AG20443 (cell line): ENCODE measurements around the gene POU2AF1.
"Not testable (repeated sequence)": the region's sequence is repeated elsewhere in the genome, so short reads cannot be mapped to it uniquely, and the experiment has no call there.

ENCODE experiments used
- DNase-seq: peaks from one replicate; pipeline ENCODE4 v3.0.0; 2012; ENCODE audit warnings: low spot score, mixed read lengths

The POU2AF1 gene

GRCh38 chr11:111409915-111410314, 30.8 kb upstream of the POU2AF1 start:
- DNase-seq = no peak

DNA sequence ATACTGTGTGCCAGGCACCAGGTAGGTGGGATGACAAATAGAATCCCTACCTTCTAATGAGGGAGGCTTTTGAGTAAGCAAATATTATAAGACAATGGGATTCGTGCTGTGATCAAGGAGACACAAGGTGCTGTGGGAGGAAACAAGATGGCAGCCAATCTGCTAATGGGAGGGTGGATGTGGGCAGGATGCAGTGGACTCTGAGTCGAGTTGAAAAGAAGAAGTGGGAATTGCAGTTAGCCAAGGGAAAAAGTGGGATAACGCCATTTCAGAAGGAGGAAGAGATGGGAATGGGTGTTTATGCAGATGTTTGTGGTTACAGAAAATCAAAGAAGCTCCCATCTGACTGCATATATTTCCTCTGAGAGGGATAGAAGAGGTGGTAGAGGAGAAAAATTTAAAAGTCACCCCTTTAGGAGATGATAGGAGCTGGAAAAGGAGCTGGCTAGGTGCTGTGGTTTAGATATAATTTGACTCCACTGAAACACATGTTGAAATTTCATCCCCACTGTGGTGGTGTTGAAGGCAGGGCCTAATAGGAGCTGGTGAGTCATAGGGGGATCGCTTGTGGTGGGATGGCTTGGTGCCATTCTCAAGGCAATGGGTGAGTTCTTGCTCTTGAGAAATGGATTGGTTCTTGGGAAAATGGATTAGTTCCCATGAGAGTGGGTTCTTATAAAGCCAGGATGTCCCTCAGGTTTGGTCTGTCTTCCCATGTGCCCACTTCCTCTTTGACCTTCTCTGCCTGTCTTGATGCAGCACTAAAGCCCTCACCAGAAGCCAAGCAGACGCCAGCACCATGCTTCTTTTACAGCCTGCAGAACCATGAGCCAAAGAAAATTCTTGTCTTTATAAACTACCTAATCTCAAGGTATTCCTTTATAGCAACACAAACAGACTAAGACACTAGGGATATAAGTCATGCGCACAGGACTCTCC, 30.0 kb upstream of the POU2AF1 start:
- DNase-seq = peak; percentile 27

GRCh38 chr11:111407652-111408051, 28.6 kb upstream of the POU2AF1 start:
- no peak for DNase-seq

- DNase-seq = no peak
These were observed 27.5 kb upstream of the POU2AF1 start for GRCh38 chr11:111406589-111406988.

GRCh38 chr11:111406091-111406490, 27.0 kb upstream of the POU2AF1 start:
- no peak for DNase-seq

GRCh38 chr11:111405551-111405950, 26.5 kb upstream of the POU2AF1 start:
- DNase-seq = no peak

GRCh38 chr11:111403051-111403726, 24.1 kb upstream of the POU2AF1 start:
- no peak for DNase-seq

DNA sequence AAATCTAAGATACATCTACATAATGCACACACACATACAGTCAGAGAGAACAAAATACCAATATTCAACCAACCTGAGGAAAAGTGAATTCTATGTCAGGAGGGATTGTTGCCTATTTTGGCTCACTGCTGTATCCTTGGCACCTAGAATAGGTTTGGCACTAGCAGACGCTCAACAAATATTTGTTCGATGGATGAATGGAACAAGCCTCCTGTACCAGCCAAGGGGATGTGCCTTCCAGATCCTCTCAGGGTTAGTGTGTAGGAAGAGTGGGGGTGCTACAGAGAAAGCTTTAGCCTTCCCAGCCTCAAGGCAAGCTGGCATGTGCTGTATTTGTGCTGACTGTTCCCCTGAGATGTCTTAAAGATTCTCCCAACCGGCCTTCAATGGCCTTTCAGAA, 23.3 kb upstream of the POU2AF1 start:
- DNase-seq = no peak

GRCh38 chr11:111401957-111402356, 22.9 kb upstream of the POU2AF1 start:
- not testable (repeated sequence) for DNase-seq

DNA sequence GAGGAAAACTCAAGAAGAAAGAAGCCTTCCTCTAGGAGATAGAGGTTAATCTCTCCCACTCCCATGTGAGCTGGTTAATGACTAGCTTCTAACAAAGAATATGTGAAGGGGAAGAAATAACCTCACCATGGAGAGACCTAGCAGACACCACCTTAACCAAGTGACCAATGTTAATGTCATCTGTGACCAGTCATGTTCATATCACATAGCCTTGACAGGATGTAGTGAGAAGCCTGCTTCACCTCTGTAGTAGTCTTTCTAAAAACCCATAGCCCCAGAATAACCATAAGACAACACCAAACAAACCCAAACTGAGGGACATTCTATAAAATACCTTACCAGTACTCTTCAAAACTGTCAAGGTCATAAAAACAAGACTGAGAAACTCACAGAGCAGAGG, 21.5 kb upstream of the POU2AF1 start:
- no peak for DNase-seq

- no peak for DNase-seq
These were observed 20.3 kb upstream of the POU2AF1 start for GRCh38 chr11:111399187-111400031.

GRCh38 chr11:111397034-111397433, 18.0 kb upstream of the POU2AF1 start:
- DNase-seq = no peak

DNA sequence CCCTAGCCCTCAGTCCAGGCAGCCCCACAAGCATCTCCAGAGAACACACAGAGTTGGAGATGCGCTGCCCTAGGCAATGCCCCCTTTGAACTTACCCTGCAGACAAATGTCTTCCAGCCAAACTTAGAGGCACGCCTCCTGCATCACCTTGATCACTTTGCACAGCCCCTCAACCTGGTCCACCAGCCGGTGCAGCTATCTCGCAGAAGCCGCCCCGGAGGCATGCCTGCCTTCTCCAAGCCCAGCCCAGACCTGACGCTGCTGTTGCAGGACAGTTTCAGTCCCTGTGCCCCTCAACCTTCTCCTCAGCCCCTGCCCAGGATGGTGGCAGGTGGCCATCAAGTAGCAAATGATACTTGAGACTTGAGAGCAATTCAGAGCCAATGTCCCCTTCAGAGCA, 16.7 kb upstream of the POU2AF1 start:
- no peak for DNase-seq

GRCh38 chr11:111395081-111395480, 16.0 kb upstream of the POU2AF1 start:
- DNase-seq = no peak

DNA sequence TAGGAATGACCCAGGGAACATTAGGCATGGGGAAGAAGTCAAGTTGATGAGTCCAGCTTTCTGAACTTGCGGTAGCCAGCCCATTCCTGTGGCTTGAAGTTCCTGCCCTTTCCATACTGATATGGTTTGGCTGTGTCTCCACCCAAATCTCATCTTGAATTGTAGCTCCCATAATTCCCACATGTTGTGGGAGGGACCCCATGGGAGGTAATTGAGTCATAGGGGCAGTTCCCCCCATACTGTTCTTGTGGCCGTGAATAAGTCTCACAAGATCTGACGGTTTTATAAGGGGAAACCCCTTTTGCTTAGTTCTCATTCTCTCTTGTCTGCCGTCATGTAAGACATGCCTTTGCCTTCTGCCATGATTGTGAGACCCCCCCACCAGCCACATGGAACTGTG, 15.1 kb upstream of the POU2AF1 start:
- not testable (repeated sequence) for DNase-seq

- no peak for DNase-seq
These were observed 14.5 kb upstream of the POU2AF1 start for GRCh38 chr11:111393585-111393984.

- DNase-seq = no peak
These were observed 14.0 kb upstream of the POU2AF1 start for GRCh38 chr11:111393096-111393495.

GRCh38 chr11:111392552-111392951, 13.5 kb upstream of the POU2AF1 start:
- no peak for DNase-seq

DNA sequence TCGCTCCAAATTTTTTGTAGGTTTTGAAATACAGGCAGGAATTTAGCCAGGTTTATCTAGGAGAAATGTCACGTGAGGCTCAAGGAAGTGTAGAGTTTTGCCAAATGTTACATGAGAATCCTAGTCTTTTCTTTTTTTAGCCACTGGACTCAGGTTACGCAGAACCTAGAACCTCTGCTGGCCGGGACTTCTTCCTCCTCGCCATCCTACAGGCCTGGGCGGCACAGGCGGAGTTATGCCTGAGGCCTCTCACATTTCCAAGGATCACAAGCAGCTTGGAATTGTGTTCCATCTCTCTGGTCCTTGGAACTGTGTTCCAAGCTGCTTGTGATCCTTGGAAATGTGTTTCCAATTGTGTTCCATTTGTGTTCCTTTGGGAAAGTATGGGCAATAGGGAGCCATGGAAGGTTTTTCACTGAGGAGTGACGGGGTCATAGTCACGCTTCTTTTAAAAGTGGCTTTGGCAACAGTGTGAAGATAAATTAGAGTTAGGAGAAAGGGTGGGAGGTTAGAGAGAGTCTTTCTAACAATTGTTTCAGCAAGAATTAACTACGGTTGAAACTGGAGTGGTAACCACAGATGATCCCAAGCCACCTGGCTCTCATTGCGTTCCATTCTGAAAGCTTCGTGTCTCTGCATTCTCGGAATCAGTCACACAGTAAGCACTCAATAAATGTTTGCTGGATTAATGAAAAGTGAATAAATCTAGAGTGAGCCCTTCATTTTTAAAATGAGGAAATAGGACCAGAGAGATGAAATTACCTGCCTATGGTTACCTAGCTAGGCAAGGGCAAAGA, 12.5 kb upstream of the POU2AF1 start:
- DNase-seq = no peak

DNA sequence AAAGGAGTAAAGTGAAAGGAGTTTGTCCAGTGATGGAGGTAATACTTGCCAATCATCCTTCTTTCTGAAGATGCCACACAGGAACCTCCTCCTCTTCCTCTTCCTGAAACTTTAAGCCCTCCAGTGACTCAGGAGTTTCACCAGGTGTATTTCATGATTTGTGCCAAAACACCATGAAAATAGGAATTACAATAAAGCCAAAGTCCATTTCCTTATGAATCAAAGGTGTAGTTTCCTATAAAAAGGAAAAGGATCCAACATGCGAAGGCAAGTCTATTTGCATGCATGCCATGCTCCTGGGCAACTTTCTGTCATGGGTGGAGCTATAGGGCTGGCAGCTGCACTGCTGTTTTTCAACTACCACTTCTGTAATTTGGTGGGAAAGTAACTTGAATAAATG, 9.8 kb upstream of the POU2AF1 start:
- DNase-seq = no peak

DNA sequence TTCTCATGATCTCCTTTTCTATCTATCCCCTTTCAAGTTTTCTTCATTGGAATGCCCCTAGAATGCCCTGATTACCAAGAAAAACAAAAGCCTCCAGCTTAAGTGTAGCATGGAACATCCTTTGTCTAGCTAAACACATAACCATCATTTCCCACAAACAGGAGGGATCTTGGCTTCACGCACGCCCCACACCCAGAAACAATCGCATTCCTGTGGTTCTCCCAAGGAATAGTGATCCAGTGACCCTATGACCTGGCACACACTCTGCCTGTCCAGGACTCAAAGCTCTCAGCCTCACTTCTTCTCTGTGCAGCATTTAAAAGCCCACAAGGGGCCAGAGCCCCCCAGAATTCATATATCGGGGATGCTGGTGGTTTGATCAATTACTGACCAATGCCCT, 9.3 kb upstream of the POU2AF1 start:
- DNase-seq = no peak

DNA sequence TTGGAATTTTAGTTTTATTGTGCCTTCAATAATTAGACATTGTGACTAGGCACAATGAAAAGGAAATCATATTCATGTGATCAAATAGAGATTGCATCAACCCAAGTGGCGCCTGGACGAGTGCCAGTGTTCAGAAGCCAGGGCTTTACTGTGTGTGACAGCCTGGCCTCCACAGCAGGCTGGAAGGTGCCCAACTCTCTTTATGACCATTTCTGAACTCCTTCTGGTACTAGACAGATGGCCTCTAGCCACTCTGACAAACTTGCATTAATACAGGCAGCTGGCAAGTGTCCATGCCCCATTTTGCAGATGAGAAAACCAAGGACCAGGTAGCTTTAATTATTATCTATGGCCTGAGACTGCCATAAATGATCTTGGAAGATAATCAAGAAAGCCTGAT, 8.3 kb upstream of the POU2AF1 start:
- no peak for DNase-seq
